HG03280 (cell line): Measurements from ENCODE around the gene KRTAP21-1.
"Not testable (repeated sequence)": the region's sequence is repeated elsewhere in the genome, so short reads cannot be mapped to it uniquely, and the experiment has no call there.

Source experiments
- ATAC-seq: cut with Tn5 transposase; IDR thresholded peaks from one replicate; pipeline ENCODE4 v1.9.1; 2021; ENCODE audit warnings: mild to moderate bottlenecking, moderate library complexity; ENCODE audit not compliant: unreplicated experiment

KRTAP21-1 gene

DNA sequence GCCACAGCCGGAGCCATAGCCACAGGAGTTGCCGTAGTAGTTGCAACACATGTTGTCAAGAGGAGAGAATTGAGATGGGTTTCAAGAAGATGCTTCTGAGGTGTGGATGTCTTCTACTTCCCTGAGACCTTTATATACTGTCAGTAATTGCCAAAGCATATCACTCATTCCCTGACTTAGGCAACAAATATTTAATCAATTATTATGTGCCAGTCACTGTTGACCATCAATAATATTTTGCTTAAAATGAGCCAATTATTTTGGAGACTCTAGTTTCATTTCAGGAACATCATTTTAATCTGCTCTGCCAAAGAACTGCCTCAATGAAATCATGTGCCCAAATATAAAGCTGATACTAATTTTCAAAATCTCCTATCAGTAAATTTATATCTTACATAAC lies at the start of gene KRTAP21-1:
TSS of gene KRTAP21-1 (minus strand) at position 101 of the 400 bp plus-strand sequence. CDS start at position 51, 50 bp downstream.
- ATAC-seq = not testable (repeated sequence)

DNA sequence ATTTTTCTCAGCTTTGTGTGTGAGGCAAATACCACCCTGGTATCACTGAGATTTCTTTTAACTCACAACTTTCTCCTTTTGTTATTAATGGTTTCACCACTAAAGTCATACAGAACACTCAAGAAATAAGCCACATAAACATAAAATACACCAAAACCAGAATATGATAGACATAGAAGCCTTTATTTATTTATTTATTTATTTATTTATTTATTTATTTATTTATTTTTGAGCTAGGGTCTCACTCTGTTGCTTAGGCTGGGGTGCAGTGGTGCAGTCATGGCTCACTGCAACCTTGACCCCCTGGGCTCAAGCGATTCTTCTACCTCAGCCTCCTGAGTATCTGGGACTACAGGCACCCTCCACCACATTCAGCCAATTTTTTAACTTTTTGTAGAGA lies 45.4 kb upstream of the KRTAP21-1 start:
- ATAC-seq = no peak

DNA sequence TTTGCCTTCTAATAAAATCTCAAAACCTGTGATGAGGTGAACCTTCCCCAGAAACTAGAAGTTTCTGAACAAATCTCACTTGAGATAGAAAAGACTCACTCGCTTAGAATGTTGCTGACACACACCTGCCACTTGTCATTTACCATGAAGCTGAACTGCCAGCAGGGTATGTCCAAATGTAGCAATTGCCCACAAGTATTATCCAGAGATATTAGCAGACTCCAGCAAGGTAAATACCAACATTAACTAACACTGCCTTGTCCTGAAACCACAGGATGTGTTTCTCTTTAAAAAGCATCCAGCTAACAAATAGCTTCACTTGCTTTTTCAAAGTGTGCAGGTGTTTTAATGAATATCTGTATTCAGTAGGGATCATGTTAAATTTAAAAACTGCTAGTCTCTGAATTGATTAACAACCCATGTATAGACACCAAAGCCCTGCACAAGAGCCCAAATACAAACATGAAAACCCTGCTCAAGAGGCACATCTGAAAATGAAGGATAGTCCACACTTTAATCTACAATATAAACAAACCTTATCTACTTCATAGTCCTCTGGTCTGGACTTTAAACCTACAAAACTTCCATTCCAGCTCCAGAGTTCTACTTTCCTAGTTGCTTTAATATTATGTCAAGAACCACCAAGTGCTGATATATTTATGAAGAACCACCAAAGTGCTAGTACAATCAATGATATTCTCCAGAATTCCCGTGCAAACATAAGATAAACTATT lies 38.5 kb upstream of the KRTAP21-1 start:
- ATAC-seq = no peak

DNA sequence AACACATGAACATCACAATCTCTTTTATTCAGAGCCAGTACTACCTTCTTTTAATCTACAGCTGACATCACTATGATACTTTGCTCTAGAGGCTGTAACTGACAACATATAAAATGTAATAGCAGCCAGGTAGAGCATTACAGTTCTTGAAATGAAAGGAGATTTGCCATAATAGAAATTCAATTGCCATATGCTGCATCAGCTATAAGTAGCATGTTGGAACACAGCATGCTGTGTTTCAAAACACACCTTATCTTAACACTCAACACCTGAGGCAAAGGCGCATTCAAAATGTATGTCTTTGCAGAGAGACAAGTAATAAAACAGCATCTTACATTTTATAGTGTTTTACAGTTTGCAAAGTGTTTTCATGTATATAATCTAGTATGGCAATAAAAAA lies 24.0 kb upstream of the KRTAP21-1 start:
- ATAC-seq = no peak

DNA sequence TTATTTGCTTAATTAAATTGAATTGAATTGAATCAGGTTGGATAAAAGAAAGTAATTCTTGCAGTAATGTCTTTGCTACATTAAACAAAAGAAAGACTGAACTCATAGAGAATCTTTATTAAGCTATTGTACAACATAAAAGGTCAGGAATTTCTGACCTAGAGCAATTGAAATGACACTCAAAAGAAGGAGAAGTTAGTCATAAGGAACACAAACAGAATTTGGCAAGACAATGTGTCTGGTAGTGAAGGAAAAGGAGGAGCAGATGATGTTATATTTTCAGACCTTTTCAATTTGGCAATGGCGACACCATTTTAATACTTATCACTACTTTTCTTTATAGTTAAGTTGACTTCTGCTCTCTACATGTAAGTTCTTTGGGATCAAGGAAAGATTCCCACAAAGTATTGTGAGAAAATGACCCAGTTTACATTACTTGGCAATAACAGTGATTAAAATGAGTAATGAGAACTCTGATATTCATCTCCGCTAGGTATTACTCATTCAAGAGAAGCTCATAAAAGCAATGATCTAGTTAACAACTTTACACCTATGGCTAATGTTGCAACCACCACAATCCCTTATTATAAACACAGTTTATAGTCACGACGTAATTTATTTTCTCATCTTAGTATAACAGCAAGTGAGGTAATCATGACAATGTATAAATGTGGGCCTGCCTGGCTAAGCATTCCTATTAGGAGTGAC lies 14.7 kb upstream of the KRTAP21-1 start:
- no peak for ATAC-seq

DNA sequence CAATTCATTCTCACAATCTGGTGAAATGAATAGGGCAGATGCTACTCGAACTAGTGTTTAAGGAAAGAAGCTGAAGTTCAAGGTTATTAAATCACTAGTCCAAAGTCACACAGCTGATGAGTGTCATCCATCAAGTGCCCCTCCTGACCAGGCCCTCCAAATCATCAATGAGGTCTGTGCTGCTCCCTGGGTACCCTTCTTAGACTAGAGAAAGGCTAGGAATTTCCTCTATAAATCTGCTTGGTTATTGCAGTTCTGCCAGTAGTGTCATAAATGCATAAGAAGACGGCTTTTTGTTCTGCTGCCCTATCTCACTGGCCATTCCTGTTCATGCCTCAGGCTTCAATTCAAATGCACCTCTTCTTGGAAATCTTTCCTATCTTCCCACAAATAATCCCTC lies 5.5 kb upstream of the KRTAP21-1 start:
- ATAC-seq = no peak

DNA sequence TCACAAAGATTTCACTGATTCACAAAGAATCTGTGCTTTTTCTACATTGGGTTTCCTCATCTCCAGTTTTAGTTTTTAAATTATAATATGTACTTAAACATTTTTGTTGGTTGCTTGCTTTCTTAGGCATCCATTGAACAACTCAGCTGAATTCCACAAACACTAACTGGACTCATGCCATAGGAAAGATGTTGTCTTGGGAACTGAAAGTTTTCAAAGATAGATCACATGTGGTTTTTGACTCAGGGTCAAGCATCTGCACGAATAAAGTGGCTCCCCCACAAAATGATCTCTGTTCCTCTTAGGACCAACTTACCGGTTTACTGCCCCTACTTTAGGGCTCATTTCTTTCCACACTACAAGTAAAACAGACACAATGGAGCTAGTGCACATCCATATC lies 3.1 kb upstream of the KRTAP21-1 start:
- no peak for ATAC-seq

DNA sequence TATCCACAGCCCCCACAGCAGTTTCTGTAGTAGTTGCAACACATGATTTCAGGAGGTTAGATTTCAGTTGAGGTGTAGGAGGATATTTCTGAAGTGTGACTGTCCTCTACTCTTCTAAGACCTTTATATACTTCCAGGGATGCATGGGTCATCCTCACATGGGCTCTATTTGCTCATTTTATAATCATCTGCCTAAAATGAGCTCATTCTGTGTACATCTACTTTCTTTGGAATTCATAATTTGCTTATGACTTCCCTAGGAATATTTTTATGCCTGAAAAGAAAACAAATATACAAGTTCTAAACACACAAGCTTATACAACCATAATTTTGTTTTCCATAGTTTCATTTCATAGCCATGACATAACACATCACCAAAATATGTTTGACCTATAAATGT lies 8.1 kb downstream of the KRTAP21-1 start, which contains the start of gene KRTAP21-2:
TSS of gene KRTAP21-2 (minus strand) at position 101 of the 400 bp plus-strand sequence. CDS start at position 44, 57 bp downstream.
- no peak for ATAC-seq

DNA sequence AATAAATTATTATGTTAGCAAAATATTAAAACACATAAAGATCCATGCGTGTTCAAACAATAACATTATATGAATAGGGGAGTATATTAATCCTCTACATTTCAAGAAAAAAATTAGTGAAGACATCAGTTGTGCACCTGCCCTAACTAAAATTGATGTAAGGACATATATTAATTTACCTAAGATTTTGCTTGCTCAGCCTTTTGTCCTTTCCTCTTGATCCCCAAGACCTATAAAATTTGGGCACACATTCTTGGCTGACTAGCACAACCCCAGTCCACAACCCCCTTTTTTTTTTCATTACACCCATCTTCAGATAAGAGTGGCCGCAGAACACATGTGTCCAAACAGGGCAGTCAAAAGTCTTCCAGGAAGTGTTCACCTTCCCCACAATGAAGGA lies 14.8 kb downstream of the KRTAP21-1 start:
- ATAC-seq = no peak

DNA sequence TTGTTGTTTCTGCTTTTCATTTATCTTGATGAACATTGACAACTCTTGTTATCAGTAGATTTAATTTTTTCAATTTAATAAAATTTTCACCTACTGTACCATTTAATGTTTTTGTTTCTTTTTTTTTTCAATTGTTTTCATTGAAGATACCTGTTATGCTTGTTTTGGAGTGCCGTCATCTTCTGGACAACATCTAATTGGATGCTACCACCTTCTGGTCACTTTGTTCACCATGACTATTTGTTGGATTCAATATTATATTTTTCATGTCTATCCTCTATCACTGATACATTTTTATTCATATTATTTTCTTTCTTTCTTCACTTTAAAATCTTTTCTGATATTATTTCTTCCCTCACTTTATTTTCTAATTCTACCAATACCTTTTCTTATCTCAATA lies 22.2 kb downstream of the KRTAP21-1 start:
- ATAC-seq = no peak

DNA sequence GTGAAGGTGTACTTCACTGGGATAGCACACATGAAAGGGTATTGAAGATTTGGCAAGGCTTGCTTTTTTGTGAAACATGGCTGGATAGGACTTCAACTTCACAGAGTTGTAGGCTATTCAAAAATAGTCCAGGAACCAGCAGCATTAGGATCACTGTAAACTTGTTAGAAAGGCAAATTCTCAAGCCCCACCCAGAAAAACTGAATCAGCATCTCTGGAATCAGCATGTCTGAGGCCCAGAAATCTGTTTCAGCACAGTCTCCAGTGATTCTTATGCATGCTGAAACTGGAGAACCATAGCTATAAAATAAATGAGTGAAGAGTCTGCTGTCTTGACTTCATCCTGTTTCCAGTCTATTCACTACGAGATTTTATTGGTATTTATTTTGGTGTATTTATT lies 28.5 kb downstream of the KRTAP21-1 start:
- ATAC-seq = no peak

DNA sequence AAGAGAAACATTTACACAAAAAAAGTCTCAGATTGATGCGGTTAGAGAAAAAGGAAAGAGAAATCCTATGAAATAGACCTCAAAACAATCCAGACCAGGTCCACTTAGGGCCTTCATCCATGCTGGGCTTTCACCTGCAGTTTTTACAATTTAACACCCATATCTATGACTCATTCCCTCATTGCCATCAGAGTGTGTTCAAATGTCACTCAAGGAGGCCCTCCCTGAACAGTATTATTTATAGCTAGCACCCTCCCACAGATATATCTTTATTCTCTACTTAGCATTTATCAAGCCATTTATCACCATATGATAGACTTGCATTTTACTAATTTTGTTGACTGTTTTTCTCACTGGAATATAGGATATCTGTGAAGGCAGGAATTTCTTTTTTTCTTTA lies 35.8 kb downstream of the KRTAP21-1 start:
- ATAC-seq = no peak

DNA sequence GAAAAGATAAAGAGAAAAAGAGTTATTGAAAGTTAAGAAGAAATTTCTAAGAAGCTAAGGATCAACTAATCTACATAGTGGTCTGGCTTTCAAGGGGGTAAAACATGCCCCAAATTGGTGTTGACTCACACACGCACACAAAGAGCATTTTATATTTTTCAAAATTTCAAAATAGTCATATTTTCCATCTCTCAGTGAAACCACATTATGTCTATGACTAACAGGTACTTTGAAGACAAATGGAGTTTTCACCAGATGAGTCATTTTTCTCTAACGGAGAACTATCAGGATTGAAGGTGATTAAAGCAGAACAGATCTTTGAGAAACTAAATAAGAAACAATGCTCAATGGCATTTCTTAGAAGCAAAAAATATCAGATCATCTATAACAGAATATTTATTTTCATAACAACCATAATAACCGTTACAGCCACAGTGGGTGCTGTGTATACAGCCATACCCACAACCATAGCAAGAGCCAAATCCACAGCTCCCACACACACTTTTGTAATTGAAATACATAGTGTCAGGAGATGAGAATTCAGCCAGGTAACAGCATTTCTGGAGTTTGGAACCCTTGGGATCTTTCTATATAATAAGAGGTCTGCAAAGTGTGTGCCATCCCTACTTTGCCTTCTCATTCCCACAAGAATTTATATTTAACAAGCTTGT lies 36.9 kb downstream of the KRTAP21-1 start, which contains the start of gene KRTAP21-3:
TSS of gene KRTAP21-3 (minus strand) at position 539 of the 671 bp plus-strand sequence. CDS start at position 521, 18 bp downstream.
- ATAC-seq = no peak

DNA sequence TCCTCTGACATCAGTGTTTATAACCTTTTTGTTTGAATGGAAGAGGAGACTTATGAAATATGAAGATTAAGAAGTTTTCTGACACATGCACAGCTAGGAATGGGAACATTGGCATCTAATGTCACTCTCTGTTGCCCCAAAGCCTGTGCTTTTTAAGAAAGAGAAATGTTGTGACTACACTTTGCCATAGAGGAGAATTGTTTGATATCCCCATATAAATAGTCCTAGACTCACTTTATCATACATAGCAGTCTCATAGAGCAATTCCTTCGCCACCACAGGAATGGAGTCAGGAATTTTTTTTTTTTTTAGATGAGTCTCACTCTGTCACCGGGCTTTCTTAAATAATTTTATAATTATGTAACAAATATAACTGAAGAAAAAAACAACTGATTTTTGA lies 38.1 kb downstream of the KRTAP21-1 start:
- no peak for ATAC-seq

DNA sequence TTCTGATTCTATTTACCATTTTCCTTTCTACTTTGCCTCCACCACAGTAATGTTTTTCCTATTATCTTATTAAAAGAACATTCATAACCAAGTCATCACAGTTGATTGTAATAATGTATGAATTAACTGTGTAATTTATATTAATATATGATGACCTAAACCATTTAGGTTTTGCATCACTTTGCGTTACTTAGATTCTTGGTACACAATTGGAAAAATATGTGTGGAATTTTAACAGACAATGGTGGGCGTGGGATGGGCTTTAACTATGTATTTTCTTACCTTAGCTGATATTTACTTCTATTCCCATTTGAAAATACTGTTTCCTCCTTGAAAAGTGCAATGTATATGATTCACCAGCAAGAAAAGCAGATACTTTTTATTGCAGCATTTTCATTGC lies 40.3 kb downstream of the KRTAP21-1 start:
- no peak for ATAC-seq

DNA sequence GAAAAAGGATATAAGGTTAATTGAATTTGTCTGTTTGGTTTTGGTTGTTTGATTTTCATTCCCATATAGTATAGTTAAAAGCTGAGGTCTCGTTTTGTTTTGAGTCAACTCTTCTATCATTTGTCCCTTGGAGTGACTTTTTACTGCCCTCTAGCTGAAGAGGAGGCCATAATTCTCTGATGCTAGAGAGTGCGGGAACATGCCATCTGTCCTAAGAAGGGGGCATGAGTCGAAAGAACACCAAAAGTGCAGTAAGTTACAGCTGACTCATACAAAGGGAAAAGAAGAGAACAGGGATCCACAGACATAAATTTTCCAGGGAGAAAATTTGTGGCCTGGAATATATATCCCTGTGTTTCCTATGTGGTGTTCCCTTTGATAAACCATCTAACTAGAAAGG lies 40.8 kb downstream of the KRTAP21-1 start:
- ATAC-seq = no peak

DNA sequence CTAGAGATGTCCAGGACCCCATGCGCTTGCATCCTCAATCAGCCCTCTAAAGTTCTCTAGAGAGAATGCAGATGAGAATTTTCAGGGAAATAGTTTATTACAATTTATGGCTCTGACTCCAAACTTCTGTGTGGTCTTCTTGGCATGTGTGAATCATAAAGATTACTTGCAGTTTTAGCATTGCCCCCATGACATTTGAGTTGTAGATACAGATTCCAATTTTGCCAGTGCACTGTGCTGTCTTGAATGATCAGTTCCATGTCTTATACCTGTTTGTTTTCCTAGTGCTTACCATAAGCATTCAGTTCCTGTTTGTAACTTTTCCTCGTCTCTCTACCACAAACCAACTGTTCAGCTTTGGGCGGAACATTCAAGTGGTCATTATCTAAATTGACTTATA lies 41.5 kb downstream of the KRTAP21-1 start:
- no peak for ATAC-seq

DNA sequence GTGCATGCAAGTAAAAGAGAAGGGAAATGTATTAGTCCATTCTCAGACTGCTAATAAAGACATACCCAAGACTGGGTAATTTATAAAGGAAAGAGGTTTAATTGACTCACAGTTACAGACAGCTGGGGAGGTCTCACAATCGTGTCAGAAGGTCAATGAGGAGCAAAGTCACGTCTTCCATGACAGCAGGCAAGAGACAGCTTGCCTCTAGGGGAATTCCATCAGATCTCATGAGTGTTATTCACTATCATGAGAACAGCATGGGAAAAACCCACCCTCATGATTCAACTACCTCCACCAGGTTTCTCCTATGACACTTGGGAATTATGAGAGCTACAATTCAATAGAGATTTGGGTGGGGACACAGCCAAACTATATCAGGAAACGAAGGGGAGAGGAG lies 44.7 kb downstream of the KRTAP21-1 start:
- ATAC-seq = no peak

DNA sequence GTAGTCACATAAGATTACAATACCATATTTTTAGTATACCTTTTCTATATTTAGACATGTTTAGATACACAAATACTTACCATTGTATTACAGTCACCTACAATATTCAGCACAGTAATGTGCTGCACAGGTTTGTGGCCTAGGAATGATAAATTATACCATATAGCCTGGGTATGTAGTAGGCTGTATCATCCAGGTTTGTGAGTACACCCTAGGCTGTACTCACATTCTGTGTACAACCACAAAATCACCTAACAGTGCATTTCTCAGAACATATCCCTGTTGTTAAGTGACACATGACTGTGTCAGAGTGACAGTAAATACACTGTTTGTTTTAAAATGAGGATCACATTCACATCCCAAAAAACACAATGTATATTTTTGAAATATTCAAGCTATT lies 47.8 kb downstream of the KRTAP21-1 start:
- no peak for ATAC-seq
